Mesenchymal stem cell (in vitro differentiated cells and primary cell): ENCODE measurements around the gene TJP3.

Experiments used
- DNase-seq: peaks from one replicate; pipeline ENCODE4 v3.0.0-alpha.2; 2013
- H2AFZ ChIP-seq: one replicate; pipeline ENCODE4 v1.6.1; 2013; ENCODE audit warnings: low read depth, mild to moderate bottlenecking, control low read depth, inconsistent platforms, low read length, moderate library complexity
- H2AK5ac ChIP-seq: 2 replicates; pipeline ENCODE4 v1.6.1; 2013; ENCODE audit warnings: low read length, moderate library complexity, mild to moderate bottlenecking, inconsistent platforms; ENCODE audit not compliant: severe bottlenecking
- H2BK120ac ChIP-seq: one replicate; pipeline ENCODE4 v1.6.1; 2013; ENCODE audit warnings: low read depth, mild to moderate bottlenecking, inconsistent platforms, low read length, moderate library complexity
- H2BK12ac ChIP-seq, 2 experiments: one replicate each; pipeline ENCODE4 v1.6.1; 2013; ENCODE audit warnings: inconsistent platforms in 2 of 2, low read length in 2 of 2, mild to moderate bottlenecking in 2 of 2, moderate library complexity in 2 of 2, control low read depth in 1 of 2
- H2BK15ac ChIP-seq: one replicate; pipeline ENCODE4 v1.6.1; 2013; ENCODE audit warnings: mild to moderate bottlenecking, low read depth, inconsistent platforms; ENCODE audit not compliant: poor library complexity, severe bottlenecking
- H2BK5ac ChIP-seq: 2 replicates; pipeline ENCODE4 v1.6.1; 2013; ENCODE audit warnings: low read depth, mild to moderate bottlenecking, low read length, control low read depth, inconsistent platforms; ENCODE audit not compliant: poor library complexity, severe bottlenecking
- H3K14ac ChIP-seq, 2 experiments: one replicate each; pipeline ENCODE4 v1.6.1; 2013; ENCODE audit warnings: inconsistent platforms in 2 of 2, low read length in 2 of 2, control low read depth in 1 of 2, mild to moderate bottlenecking in 1 of 2, moderate library complexity in 1 of 2
- H3K18ac ChIP-seq, 2 experiments: one replicate each; pipeline ENCODE4 v1.6.1; 2013; ENCODE audit warnings: inconsistent platforms in 2 of 2, low read length in 2 of 2, control low read depth in 1 of 2, low read depth in 1 of 2, mild to moderate bottlenecking in 1 of 2
- H3K23ac ChIP-seq, 2 experiments: one replicate each; pipeline ENCODE4 v1.6.1; 2013; ENCODE audit warnings: inconsistent platforms in 2 of 2, low read length in 2 of 2, mild to moderate bottlenecking in 2 of 2, moderate library complexity in 2 of 2, control low read depth in 1 of 2
- H3K27ac ChIP-seq: 2 replicates; pipeline ENCODE4 v1.5.1; 2013; ENCODE audit warnings: mild to moderate bottlenecking, moderate library complexity, low read length, control low read depth, inconsistent platforms; ENCODE audit not compliant: poor library complexity, severe bottlenecking
- H3K27me3 ChIP-seq, 2 experiments: 2 replicates each; pipeline versions ENCODE4 v1.6.1 to v1.7.0; 2013; ENCODE audit warnings: low read length in 2 of 2, mild to moderate bottlenecking in 2 of 2, moderate library complexity in 2 of 2, control low read depth in 1 of 2, inconsistent platforms in 1 of 2; ENCODE audit not compliant: control insufficient read depth in 1 of 2, insufficient read depth in 1 of 2
- H3K36me3 ChIP-seq, 2 experiments: 2 replicates each; pipeline versions ENCODE4 v1.6.1 to v1.7.0; 2013; ENCODE audit warnings: low read length in 2 of 2, control low read depth in 1 of 2, inconsistent platforms in 1 of 2, low read depth in 1 of 2, mild to moderate bottlenecking in 1 of 2; ENCODE audit not compliant: insufficient read depth in 2 of 2, control insufficient read depth in 1 of 2
- H3K4ac ChIP-seq, 2 experiments: one replicate each; pipeline ENCODE4 v1.6.1; 2013; ENCODE audit warnings: inconsistent platforms in 2 of 2, low read length in 2 of 2, mild to moderate bottlenecking in 2 of 2, moderate library complexity in 2 of 2, control low read depth in 1 of 2, low read depth in 1 of 2
- H3K4me1 ChIP-seq: 2 replicates; pipeline ENCODE4 v1.6.1; 2013; ENCODE audit warnings: low read depth, low read length, control low read depth; ENCODE audit not compliant: control insufficient read depth, insufficient read depth
- H3K4me2 ChIP-seq: 2 replicates; pipeline ENCODE4 v1.6.1; 2013; ENCODE audit warnings: low read length, mild to moderate bottlenecking, inconsistent platforms; ENCODE audit not compliant: poor library complexity, severe bottlenecking
- H3K4me3 ChIP-seq, 2 experiments: 2 replicates each; pipeline versions ENCODE4 v1.5.1 to v1.7.0; 2013; ENCODE audit warnings: low read length in 2 of 2, mild to moderate bottlenecking in 2 of 2, control low read depth in 1 of 2, low read depth in 1 of 2; ENCODE audit not compliant: insufficient read depth in 1 of 2
- H3K79me1 ChIP-seq: replicated peaks from 2 replicates; pipeline ENCODE4 v1.6.1; 2013; ENCODE audit warnings: mild to moderate bottlenecking, control low read depth, low read length, inconsistent platforms; ENCODE audit not compliant: poor library complexity, severe bottlenecking
- H3K9ac ChIP-seq: 2 replicates; pipeline ENCODE4 v1.7.0; 2013; ENCODE audit warnings: mild to moderate bottlenecking, low read length, moderate library complexity
- H3K9me3 ChIP-seq: 2 replicates; pipeline ENCODE4 v1.7.0; 2013; ENCODE audit warnings: mild to moderate bottlenecking, low read length; ENCODE audit not compliant: control insufficient read depth
- H4K8ac ChIP-seq: one replicate; pipeline ENCODE4 v1.6.1; 2013; ENCODE audit warnings: inconsistent platforms, mild to moderate bottlenecking, low read length, moderate library complexity
- H4K91ac ChIP-seq: one replicate; pipeline ENCODE4 v1.6.1; 2013; ENCODE audit warnings: mild to moderate bottlenecking, low read length, inconsistent platforms
- WGBS: methylation state at CpG from one replicate; pipeline ENCODE4 v1.1.7; 2013; ENCODE audit warnings: mixed read lengths; 5-methylcytosine and 5-hydroxymethylcytosine counted together

The TJP3 gene

DNA sequence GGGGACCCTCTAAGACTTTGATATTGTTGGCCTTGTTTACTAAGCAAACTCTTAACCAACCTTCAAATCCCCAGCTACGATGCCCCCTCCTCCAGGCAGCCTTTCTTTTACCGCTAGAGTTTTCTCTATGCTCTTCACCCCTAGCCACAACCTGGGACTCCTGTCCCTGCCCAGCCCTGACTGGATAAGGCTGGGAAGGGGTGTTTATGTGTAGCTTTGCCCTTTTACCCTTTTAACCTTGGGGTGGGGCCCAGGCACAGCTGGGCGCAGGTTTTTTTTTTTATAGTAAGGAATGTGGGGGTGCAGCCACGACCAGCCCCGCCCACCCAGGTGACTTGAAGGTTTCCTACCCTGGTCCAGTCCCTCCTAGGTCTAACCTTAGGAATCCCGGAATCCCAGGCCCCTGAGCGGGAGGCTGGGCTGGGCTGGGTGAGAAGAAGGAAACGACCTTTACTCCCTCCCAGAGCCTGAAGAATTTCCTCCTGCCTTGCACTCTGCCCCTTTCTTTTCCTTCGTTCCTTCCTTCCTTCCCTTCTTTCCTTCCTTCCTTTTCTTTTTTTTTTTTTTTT, 12.2 kb downstream of the TJP3 start:
- H3K18ac ChIP-seq, result no peak overlapping the region
- no peak overlapping the region for H3K4me2 ChIP-seq
- no peak overlapping the region for H3K14ac ChIP-seq
- no peak for DNase-seq
- no peaks in the 10 kb centered on the region for H3K9me3 ChIP-seq
- WGBS, result 34% methylated on average over 7 of the region's 9 CpGs
- no peaks in the 10 kb centered on the region for H3K79me1 ChIP-seq
- H2AK5ac ChIP-seq, result no peak overlapping the region
- H4K91ac ChIP-seq, result no peak overlapping the region
- H2BK15ac ChIP-seq, result no peak overlapping the region
- no peak overlapping the region for H3K9ac ChIP-seq
- no peak overlapping the region for H2BK120ac ChIP-seq
- no peak overlapping the region for H3K23ac ChIP-seq
- H2BK5ac ChIP-seq, result no peak overlapping the region
- H3K4ac ChIP-seq, result no peak overlapping the region
- no peak overlapping the region for H2AFZ ChIP-seq
- no peaks in the 10 kb centered on the region for H3K36me3 ChIP-seq
- peaks cover 14% of the 10 kb centered on the region for H3K4me1 ChIP-seq
- H3K27me3 ChIP-seq, result peaks cover 40 to 51% of the 10 kb centered on the region in 2 experiments
- H3K27ac ChIP-seq, result no peak overlapping the region
- H3K4me3 ChIP-seq, result no peak overlapping the region
- H2BK12ac ChIP-seq, result no peak overlapping the region
- H4K8ac ChIP-seq, result no peak overlapping the region

DNA sequence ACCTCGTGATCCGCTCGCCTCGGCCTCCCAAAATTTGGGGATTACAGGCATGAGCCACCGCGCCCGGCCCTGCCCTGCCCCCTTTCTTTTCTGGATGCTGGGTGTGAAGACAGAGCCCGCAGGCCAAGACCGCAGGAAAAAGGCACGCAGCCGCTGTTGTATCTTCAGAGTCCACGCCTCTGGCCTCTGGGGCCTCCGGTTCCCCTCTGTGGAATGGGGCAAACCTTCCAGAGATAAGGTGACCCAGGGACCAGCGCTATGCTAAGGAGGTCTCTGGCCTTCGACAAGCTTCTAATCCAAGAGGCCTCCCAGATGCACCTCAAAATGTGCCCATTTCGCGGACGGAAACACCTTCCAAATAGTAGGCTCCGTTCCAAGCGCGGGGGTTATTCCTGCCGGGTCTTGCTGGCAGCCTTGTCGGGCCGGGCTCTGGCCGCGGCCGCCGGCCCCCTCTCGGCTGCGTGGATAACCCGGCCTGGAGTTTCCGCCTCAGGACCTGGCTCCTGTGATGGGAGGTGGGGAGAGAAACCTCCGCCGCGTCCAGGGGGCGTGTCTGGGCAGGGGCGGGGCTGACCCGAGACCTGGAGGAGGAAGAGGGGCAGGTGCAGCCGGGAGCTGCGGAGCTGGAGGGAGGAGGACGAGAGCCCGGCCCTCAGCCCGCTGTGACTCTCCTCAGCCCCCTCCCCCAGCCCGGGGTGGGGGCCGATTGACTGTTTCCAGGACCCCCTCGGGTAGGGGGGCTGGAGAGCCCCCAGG, 13.1 kb downstream of the TJP3 start:
- Histone ChIP-seq H3K23ac (no peak overlapping the region), H3K9ac (no peak overlapping the region), H3K4me2 (peak overlapping the region; percentile 57), H2BK5ac (no peak overlapping the region), H3K18ac (no peak overlapping the region), H3K4me3 (no peak overlapping the region), H3K27ac (no peak overlapping the region), H3K9me3 (no peaks in the 10 kb centered on the region), H3K4me1 (peaks cover 18% of the 10 kb centered on the region), H2BK120ac (peak overlapping the region; percentile 52), H3K36me3 (no peaks in the 10 kb centered on the region), H4K91ac (no peak overlapping the region), H3K14ac (no peak overlapping the region), H2BK15ac (no peak overlapping the region), H3K27me3 (peaks cover 40 to 59% of the 10 kb centered on the region in 2 experiments), H4K8ac (peak overlapping the region; percentile 14), H2AK5ac (no peak overlapping the region), H3K79me1 (no peaks in the 10 kb centered on the region), H2AFZ (no peak overlapping the region), H2BK12ac (no peak overlapping the region), H3K4ac (no peak overlapping the region)
- peak; percentile 82 for DNase-seq
- 37% methylated on average over 35 of the region's 46 CpGs for WGBS

DNA sequence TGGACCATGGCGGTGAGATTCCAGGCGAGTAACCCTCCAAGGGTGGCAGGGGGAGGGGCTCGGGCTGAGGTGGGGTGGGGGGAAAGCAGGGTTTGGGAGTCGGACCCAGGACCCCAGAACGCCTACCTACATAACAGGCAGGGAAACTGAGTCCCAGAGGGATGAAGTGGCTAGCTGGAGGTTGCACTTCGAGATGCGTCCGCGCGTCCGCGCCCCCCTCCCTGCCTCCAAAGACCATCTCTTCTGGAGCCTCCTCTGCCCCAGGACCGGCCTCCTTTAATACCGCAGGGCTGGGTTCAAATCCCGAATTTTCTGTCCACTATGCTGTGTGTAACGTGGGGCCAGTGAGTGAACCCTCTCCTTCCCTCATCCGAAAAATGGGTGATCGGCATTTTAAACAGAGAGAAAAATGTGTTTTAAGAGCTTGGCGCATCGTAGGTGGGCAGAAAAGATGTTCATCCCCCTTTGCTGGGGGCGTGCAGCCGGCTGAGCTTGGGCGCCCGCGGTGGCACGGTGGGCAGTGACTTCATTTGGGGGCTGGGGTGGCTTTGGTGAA, 13.8 kb downstream of the TJP3 start:
- Histone ChIP-seq H3K4ac (no peak overlapping the region), H3K4me3 (no peak overlapping the region), H3K9me3 (no peaks in the 10 kb centered on the region), H3K27me3 (peaks cover 40 to 60% of the 10 kb centered on the region in 2 experiments), H3K36me3 (no peaks in the 10 kb centered on the region), H3K4me2 (peak overlapping the region; percentile 57), H2AFZ (no peak overlapping the region), H3K4me1 (peaks cover 18% of the 10 kb centered on the region), H2BK5ac (no peak overlapping the region), H4K8ac (peak overlapping the region; percentile 14), H2BK15ac (no peak overlapping the region), H3K79me1 (no peaks in the 10 kb centered on the region), H2AK5ac (no peak overlapping the region), H3K27ac (no peak overlapping the region), H4K91ac (no peak overlapping the region), H3K14ac (no peak overlapping the region), H2BK120ac (peak overlapping the region; percentile 52), H3K18ac (no peak overlapping the region), H3K9ac (no peak overlapping the region), H3K23ac (peak overlapping the region in 1 of 2 experiments; percentile 98), H2BK12ac (no peak overlapping the region)
- DNase-seq, result no peak
- WGBS, result 15% methylated on average over 18 of the region's 26 CpGs

DNA sequence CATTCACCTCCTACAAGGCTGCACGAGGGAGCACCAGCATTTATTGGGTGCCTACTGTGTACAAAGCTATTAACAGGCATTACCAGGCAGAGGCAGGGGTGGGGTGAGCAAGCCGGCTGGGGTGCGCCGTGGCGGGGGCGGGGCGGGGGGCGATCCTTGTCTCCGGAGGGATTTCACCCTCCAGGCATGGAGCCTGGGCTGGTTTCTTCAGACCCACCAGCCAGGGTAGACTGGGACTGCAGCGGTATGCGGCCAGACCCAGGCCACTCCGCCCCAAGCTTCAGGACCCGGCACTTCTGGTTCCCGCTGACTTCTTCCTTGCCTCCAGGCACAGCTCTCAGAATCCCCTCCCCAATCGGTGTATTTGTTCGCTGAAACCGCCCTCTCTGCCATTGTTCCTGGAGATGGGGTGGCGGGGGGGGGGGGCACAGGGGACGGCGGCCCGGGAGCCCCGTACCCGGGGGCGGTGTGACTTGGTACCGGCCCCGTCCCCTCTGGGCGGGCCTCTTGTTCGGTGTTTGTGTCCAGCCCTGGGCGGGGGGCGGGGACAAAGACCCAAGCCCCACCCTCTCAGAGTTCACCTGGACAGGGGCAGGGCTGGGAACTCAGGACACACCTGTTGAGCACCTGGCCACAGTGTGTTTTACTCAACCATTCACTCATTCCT, 14.4 kb downstream of the TJP3 start:
- no peak overlapping the region for H3K14ac ChIP-seq
- no peak overlapping the region for H2BK12ac ChIP-seq
- no peak overlapping the region for H3K18ac ChIP-seq
- no peak overlapping the region for H4K91ac ChIP-seq
- peaks cover 40 to 60% of the 10 kb centered on the region in 2 experiments for H3K27me3 ChIP-seq
- DNase-seq, result no peak
- H2BK15ac ChIP-seq, result no peak overlapping the region
- H2AK5ac ChIP-seq, result no peak overlapping the region
- no peaks in the 10 kb centered on the region for H3K9me3 ChIP-seq
- no peak overlapping the region for H2BK120ac ChIP-seq
- 2% methylated on average over 15 of the region's 30 CpGs for WGBS
- H3K4me2 ChIP-seq, result no peak overlapping the region
- H3K27ac ChIP-seq, result no peak overlapping the region
- no peak overlapping the region for H3K4ac ChIP-seq
- H2BK5ac ChIP-seq, result no peak overlapping the region
- H3K23ac ChIP-seq, result peak overlapping the region in 1 of 2 experiments; percentile 98
- no peak overlapping the region for H3K4me3 ChIP-seq
- no peak overlapping the region for H3K9ac ChIP-seq
- no peak overlapping the region for H2AFZ ChIP-seq
- no peaks in the 10 kb centered on the region for H3K79me1 ChIP-seq
- H4K8ac ChIP-seq, result no peak overlapping the region
- peaks cover 18% of the 10 kb centered on the region for H3K4me1 ChIP-seq
- no peaks in the 10 kb centered on the region for H3K36me3 ChIP-seq
